NCI-H345 (cell line): ENCODE results near the gene PDE2A.

Source experiments
- DNase-seq: peaks from one replicate; lab custom pipeline; 2025; lab: John Stamatoyannopoulos, UW

Gene PDE2A

DNA sequence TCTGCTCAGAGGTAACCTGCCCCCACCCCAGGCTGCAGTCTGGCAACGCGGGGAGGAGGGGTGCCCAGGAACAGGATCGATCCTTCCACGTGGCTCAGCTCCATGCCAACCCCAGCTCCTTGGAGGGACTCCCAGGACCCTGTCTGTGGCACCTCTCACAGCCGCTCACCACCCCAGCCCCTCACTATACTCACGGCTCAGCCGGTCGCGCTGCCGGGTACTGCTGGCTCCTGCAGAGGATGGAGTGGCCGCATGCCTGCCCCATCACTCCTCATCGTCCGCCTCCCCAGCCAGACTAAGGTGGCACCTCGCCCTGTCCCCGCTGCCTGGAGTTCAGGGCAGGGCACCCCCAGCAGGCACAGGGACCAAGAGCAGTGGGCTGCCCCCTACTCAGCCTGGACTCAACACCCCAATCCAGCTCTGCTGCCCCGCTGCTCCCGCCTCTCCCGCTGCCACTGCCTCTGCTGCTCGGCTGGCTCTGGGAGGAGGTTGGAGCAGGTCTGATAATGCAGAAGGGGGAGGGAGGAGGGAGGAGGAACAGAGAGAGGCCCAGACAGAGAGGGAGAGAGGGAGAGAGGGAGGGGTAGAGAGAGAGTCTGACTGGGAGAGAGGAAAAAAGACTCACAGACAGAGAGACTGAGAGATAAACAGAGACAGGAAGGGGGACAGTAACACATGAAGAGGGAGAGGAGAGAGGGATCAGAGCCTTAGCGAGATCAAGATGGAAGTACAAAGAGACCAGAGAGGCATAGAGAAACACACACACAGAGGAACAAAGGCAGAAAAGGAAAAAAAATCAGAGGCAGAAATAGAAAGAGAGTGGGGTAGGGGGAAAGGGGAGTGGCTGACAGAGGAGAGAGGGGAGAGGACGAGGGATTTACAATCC is at the start of gene PDE2A:
Gene PDE2A (minus strand): TSS at position 480 of the 886 bp plus-strand sequence. CDS start 215 bp downstream, at position 265.
- no peak for DNase-seq

DNA sequence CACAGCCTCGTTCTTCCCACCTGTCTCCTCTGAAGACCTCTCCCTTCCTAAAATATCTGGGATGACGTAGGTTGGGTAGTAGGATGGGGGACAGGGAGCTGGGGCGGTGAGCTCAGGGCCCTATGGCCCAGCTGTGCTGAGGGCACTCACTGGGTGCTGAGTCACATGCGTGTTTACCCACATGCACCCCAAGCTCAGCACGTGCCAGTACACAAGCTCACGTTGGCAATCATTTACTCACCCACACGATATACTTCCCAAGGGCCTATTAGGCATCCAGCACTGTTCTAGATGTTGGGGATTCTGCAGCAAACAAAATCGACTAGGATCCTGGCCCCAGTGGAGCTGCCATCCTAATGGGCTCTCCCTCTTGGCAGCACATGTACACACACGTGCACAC is 49.3 kb upstream of the PDE2A start:
- no peak for DNase-seq

DNA sequence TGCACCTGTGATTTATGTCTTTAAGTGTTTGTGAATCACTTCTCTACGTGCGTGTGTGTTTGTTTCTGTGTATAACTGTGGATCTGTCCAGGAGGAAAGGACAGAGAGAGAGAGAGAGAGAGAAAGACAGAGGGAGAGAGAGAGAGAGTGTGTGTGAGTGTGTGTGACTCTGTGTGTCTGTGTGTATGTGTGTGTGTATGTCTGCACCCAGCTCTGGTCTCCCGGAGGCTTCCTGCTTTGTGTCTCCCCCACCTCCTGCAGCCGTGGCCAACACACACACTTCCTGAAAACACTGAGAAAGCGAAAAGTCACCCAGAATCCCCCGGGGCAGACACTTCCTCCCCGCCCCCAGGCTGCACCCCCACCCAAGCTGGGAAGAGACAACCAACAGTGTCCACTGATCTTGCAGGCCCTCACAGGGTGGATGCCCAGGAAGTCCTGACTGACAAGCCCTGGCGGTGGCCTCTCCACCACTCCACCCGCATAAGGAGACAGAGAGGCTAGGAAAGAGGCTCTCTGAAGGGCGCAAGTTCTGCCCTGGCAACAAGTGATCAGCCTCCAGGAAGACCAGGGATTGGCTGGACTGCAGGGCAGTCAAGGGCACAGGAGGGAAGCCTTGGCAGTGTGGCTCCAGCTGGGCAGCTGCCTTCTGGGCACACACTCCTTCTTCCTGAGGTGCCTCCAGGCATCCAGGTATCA is 48.0 kb upstream of the PDE2A start:
- DNase-seq = peak; percentile 33

DNA sequence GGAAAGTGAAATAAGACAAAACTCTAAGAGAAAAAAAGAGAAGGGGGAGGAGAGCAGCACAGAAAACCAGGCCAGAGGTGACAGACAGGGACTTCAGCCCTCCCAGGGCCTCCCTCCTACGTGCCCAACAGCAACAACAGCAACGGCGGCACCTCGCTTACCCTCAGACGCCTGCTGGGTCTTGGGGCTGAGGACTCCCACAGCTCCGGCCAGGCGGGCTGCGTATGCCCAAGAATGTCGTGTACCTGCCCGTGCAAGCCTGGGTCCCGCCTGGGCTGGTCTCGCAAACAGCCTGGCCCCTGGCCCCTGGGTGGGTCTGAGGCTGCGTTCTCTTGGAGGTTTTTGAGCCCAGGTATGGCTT is 47.4 kb upstream of the PDE2A start:
- no peak for DNase-seq

DNA sequence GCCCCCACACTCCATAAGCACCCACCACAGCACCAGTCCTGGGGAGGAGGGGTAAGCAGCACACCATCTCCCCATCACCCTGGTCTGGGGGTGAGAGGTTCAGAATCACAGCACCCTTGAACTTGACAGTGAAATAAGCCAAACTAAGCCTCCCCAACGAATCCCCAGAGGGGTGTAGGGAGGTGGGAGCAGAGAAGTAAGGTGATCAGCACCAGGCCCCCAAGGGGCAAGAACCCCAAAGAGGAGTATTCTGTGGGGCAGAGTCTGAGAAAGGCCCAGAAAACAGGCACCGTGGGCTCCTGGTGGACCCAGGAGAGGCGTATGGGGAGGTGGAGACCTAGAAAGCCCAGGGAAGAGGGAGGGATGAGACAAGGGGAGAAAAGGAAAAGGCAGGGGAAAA is 47.1 kb upstream of the PDE2A start:
- no peak for DNase-seq

DNA sequence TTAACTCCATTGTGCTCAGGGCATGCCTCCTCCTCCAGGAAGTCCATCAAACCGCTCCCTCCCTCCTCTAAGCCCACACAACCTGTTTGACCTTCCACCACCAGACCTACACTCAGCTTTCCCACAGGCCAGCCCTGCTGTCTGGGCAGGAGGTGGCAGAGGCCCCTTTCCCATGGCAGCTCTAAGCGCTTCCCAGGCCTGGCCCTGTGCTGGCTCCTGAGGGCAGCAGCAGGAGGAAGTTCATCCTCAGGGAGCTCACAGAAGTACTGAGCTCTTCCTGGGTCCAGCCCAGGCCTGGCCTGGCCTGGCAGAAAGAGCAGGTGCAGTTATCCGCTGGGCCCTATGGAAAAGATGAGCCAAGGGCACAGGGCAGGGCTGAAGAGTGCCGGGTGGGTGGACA is 46.6 kb upstream of the PDE2A start:
- DNase-seq = no peak

DNA sequence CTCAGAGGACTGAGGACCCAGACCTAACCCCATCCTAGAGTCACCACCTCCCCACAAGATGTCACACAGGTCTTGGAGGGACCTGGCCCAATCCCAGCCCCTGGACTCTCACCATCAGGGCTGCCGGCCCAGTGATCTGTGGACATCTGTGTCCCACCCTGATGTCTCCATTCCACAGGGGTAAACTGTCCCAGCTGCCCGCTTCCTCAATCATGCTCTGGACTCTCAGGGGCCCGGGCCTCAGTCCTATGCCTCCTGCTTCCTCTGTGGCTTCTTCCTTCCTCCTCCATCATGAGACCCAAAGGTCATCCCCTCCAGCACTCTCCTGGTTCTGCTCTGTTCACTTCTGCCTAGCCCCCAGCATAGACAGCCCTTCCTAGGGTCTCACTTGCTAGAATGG is 45.8 kb upstream of the PDE2A start:
- DNase-seq = no peak

DNA sequence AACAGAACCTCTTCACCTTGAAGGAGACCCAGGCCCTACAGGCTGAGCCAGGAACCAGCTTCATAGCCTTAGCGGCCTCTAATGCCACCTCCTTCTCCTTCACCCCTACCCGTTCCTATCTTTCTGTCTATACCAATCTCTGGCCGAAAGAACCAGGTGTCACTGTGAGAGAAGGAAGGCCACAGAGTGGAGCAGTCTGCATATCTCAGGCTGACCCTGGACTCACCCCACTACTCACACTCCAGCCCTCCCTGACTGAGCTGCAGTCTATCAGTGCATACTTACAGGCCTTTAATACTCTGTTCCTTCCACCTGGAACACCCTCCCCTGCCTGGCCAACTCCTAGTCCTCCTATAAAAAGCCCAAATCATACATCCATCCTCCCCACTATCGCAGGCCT is 45.3 kb upstream of the PDE2A start:
- no peak for DNase-seq

DNA sequence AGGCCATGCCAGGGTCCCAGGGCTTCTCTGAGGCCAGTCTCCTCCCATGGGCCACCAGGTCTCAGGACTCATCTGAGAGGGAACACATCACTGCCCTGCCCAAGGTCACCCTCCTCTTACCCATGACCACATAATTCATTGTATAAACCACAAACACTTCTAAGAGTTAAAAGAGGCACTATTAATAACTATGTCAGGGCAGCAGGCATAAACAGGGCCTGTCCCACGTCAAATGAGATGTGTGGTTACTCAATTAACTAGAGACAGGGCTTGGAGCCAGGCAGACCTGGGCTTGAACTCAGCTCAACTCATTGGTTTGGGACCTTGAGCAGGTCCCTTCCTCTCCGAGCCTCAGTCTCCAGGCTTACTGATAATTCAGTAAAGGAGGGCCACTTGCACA is 44.9 kb upstream of the PDE2A start:
- DNase-seq = no peak

DNA sequence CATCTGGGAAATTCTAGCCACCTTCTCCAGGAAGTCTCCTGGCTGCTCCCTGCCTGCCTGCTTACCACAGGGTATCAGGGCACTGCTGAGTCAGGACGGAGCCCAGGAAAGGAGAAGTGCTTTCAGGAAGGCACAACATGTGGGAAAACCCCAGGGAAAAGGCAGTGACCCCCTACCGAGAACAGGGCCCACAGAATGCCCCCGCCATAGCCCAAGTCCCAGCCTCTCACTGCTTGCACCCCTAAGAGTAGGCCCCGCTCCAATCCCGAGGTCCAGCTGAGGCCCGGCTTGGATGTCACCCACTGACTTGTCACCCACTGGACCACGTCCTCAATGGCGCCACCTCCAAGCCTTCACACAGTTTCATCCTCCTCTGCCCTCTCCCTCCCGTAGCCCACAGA is 43.9 kb upstream of the PDE2A start:
- no peak for DNase-seq

DNA sequence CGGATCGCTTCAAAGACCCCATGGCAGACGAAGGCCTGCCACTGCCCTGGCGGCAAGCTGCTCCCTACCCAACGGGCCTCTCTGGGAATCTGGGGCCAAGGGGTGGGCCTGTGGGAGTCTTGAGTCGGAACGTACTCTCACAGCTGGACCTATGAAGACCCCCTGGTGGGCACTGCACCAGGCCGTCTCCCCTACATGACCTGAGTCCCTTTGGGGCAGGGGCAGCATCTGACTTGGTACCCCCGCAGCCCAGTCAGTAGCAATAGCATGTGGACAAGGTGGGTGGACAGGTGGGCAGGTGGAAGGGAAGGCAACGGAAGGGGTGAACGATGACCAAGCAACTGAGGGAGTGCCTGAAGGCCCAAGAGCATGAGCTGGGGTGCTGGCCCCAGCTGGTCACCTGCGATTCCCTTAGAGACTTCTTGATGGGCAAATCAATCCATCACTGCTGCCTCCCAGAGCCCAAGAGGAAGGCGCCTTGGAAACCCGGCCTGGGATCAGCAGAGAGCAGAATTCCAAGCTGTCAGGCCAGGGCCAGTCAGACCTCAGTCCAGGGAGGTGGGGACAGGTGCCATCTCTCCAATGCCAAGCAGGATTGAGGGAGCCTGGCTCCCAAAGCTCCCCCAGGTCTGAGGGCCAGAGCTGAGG is 42.7 kb upstream of the PDE2A start:
- DNase-seq = no peak

DNA sequence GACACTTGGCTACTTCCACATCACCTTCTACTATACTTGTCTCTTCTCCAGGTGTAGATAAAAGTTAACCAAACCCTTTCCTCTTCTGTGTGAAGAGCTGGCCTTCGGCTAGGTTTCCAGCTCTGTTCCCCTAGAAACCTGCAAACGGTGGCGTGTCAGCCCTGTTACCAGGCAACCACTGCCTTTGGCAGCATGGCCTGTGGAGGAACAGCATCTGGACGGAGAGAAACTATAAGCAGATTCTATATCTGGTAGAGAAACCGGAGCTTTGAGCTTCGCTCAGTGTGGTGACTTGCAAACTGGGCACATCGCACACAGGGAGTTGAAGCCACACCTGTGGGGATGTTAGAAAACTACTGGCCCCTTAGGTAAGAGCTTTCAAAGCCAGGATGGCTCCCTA is 42.1 kb upstream of the PDE2A start:
- DNase-seq = no peak

DNA sequence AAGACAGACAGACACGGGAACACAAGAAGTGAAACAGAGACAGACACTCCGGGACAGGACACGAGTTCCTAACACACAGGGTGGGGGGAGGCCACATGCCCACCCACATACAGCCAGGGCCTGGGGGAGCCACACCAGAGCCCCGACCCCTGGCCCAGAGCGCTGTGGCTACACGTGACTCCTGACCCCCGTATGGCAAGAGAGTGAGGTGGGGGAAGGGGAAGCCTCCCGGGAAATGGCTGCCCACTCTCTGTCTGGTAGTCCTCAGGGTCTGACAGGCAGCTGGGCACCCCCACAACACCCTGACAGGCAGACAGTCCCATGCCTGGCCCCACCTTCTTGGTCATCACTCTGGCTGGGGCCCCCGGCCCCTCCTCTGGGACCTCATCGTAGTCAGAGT is 38.6 kb upstream of the PDE2A start:
- no peak for DNase-seq

DNA sequence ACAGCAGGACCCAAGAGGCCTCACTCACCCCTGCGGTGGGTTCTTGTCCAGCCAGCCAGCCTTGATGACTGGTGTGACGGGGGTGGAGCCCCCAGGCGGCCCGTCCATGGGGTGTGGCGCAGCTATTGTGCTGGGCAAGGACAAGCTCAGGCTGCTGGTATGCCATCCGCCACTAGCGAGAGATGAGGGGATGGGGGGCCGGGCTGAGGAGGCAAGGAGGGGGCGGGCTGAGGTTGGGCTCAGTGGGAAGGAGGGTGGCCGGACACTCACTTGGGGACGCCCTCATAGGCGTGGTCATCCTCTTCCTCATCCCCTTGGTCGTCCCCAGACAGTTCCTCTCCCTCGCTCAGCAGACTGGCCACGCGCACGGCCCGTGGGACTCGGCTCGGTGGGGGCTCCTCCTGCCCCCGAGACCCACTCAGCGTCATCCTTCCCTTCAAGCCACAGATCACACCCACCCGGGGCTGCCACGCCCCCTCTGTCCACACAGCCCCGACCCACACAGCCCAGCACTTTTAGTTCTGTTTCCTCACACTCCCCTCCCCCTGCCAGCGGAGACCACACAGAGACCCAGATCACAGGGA is 38.0 kb upstream of the PDE2A start:
- no peak for DNase-seq

DNA sequence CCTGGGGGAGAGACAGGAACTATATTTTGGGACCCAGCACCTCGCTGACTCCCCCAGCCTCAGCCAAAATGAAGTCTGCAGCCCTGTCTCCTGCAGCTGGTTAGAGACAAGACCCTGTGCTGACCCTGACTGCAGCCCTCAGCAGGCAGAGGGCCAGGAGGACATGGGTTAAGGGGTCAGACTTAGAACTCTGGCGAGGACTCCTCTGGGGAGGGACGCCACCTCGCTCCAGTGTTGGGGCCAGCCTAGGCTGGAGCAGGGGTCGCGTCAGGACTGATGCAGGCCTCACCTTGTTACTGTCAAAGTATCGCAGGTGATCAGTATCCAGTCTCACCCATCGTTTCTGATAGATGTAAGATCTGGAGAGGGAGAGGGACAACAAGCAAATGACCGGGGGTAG is 36.9 kb upstream of the PDE2A start:
- no peak for DNase-seq

DNA sequence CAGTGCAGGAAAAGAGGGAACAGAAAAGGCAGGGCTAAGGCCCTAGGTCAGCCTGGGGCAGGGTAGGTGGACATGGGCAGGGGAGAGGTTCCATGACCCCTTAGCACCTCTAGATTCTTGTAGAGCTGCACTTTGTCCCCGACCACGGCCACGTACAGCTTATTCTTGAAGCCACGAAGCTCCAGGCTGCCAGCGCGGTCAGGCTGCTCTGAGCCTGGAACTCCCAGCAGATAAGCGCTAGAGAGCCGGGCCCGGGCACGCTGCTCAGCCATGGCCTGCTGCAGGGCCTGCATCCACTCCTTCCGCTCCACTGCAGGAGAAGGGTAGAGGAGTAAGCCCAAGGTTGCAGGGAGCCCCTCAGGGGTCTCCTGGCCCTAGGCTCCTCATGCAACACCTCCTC is 36.1 kb upstream of the PDE2A start:
- DNase-seq = no peak

DNA sequence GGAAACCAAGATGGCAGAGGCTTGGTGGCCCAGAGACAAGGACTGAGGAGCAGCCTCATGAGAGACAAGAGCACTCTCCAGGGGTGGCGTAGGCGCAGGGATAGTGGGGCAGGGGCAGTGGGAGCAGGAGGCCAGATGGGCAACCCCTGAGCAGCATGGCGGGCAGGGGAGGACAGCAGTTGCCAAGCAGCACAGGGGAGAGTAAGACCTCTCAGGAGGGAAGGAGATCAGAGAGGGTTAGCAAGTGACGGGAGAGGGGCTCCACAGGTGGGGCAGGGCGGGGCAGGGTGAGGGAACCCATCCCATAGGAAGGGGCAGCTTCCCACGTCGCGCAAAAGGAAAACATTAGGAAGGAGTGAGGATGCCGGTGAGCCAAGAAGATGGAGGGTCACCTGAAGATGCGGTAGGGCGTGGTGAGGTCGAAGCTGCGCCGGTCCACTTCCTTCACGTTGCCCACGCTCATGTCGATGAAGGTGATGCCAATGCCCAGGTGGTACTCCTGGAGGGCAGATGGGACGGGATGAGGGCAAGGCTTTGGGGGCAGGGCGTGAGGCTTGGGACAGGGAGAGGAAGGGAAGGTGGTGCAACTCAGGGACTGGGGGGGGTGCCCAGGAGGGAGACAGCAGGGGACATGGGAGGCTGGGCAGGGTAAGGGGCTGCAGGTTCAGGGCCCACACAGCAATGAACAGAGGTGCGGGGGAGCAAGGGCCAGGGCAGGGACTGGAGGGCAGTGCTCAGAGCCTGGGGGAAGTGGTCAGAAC is 35.4 kb upstream of the PDE2A start:
- no peak for DNase-seq

DNA sequence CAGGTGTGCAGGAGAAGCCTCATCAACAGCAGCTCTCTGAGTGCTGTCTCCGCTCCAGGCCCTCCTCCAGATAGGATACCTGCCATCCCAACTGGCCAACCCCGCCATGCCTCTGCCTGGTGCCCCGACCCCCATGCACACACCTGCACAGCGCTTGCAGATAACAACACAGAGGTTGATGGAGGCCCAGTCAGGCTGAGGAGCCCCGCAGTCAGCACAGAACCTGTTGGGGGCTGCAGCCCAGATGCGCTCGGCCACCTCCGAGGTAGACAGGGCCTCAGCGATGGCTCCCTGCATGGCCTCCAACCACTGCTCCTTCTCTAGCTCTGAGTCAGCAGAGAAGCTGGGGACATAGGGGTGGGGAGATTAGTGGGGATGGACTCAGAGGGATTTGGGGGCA is 32.8 kb upstream of the PDE2A start:
- no peak for DNase-seq

DNA sequence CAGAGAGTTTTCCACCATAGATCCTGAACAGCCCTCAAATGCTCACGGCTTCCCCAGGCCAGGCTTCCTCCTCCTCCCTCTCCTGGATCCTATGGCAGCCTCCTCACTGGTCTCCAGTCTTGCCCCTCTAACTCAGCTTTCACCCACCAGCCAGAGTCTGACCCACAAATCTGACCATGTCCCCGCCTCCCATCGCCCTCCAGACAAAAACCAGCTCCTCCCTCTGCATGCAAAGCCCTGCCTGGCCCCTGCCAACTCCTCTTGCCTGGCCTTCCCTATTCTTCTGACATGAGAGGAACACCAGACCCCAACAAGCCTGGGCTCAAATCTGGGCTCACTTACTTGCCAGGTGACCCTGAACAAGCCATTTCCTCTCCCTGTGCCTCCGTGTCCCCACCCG is 32.4 kb upstream of the PDE2A start:
- no peak for DNase-seq

DNA sequence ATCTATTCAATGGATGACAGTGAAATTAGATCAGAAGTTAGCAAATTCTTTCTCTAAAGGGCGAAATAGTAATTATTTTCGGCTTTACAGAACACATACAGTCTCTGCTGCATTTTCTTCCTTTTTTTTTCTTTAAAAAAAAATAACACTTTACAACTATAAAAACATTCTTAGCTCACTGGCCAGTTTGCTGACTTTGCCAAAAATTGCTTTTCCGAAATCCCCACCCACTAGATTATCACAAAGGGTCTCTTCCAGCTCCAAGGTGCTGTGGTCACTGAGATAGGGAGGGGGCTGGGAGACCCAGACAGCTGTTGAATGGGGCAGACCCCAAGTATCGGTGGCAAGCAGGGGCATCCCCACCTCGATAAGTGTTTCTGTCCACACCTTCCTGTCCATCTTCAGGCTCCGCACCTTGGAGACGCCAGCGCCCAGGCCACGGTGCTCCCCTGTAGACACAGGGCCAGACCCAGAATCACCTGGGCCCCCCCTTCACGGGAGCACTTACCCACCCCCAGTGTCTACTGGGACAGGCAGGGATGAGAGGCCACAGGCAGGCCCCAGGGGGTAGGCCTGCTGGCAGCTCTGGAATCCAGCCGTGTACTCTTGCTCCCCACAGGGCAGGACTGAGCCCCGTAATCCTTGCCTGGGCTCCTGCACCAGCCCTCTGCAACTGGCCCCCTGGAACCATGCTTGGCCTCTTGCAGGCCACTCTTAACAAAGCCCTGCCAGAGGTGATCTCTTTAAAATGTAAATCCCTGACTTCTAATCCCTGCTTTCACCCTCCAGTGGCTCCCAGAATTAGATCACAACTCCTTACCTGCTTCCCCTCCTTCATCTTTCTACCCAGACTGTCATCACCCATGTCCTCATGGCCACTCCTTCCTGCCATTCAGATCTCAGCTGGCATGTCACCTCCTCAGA is 31.5 kb upstream of the PDE2A start:
- DNase-seq = no peak

DNA sequence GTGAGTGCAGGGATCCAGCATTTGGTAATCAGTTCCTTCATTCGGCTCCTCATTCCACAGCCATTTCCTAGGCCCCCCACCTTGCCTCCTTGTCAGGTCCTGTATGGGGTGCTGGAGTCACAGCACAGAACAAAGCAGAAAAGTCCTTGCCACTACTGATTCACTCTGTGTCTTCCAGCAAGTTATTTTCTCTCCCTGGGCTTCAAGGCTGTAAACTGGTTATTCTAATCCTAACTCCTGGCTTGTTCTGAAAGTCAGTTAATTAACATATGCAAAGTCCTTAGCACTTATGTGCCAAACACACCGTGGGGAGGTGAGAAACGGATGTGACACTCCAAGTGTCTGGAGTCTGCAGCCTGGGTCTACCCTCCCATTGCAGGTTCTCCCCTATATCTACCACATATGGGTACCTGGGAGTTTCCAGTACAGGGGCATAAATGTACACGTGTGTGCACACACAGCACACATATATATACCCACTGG is 30.6 kb upstream of the PDE2A start:
- no peak for DNase-seq
